GM23338 (cell line): ENCODE measurements around the gene CSPG4. TPM values are rescaled to one million over a fixed set of nuclear protein-coding genes. Genes with fewer than 3 reads are reported as not detected.

ENCODE experiments used
- ATAC-seq: fragments of 200-7000 bp; cut with Tn5 transposase; 3 replicates; pipeline ENCODE4 v1.9.1; 2020
- DNase-seq: peaks from one replicate; pipeline ENCODE4 v3.0.0-alpha.2; 2015; ENCODE audit warnings: low spot score
- H2AFZ ChIP-seq: fragments of 200-600 bp; sonication (generic); 2 replicates; pipeline ENCODE4 v1.8.0; 2016; ENCODE audit warnings: antibody characterized with exemption, mild to moderate bottlenecking, moderate library complexity
- H3F3A ChIP-seq: fragments of 200-600 bp; sonication (generic); replicated peaks from 2 replicates; pipeline ENCODE4 v1.8.0; 2017; ENCODE audit warnings: antibody characterized with exemption, mixed run types, low read depth
- H3K27ac ChIP-seq: fragments of 200-600 bp; sonication (generic); 2 replicates; pipeline ENCODE4 v1.6.1; 2016; ENCODE audit warnings: low read depth
- H3K27me3 ChIP-seq: fragments of 200-600 bp; sonication (generic); 2 replicates; pipeline ENCODE4 v1.8.0; 2016; ENCODE audit warnings: mild to moderate bottlenecking, mixed run types, moderate library complexity; ENCODE audit not compliant: insufficient read depth
- H3K36me3 ChIP-seq: fragments of 200-600 bp; sonication (generic); 2 replicates; pipeline ENCODE4 v1.8.0; 2016; ENCODE audit warnings: mild to moderate bottlenecking; ENCODE audit not compliant: insufficient read depth
- H3K4me1 ChIP-seq: fragments of 200-600 bp; sonication (generic); 2 replicates; pipeline ENCODE4 v1.8.0; 2016; ENCODE audit warnings: mild to moderate bottlenecking, moderate library complexity; ENCODE audit not compliant: insufficient read depth
- H3K4me2 ChIP-seq: fragments of 200-600 bp; sonication (generic); 2 replicates; pipeline ENCODE4 v1.7.1; 2017; ENCODE audit warnings: mixed run types
- H3K4me3 ChIP-seq: fragments of 200-600 bp; sonication (generic); 2 replicates; pipeline ENCODE4 v1.6.1; 2016; ENCODE audit warnings: mixed run types
- H3K79me2 ChIP-seq: fragments of 200-600 bp; sonication (generic); replicated peaks from 2 replicates; pipeline ENCODE4 v1.8.0; 2017; ENCODE audit warnings: mild to moderate bottlenecking; ENCODE audit not compliant: insufficient read depth
- H3K9me2 ChIP-seq: fragments of 200-600 bp; sonication (generic); 2 replicates; pipeline ENCODE4 v1.8.0; 2017; ENCODE audit not compliant: insufficient read depth
- H4K20me1 ChIP-seq: fragments of 200-600 bp; sonication (generic); replicated peaks from 2 replicates; pipeline ENCODE4 v1.8.0; 2017; ENCODE audit warnings: mild to moderate bottlenecking; ENCODE audit not compliant: insufficient read depth
- H3K27ac Mint-ChIP-seq: 2 replicates; pipeline ENCODE4 v1.8.0; 2020; ENCODE audit warnings: inconsistent platforms, mild to moderate bottlenecking, moderate library complexity, mixed read lengths
- H3K27me3 Mint-ChIP-seq: 3 replicates; pipeline ENCODE4 v1.8.0; 2022; ENCODE audit warnings: low read depth, mild to moderate bottlenecking, moderate library complexity, mixed read lengths, inconsistent platforms; ENCODE audit not compliant: insufficient read depth, poor library complexity
- H3K36me3 Mint-ChIP-seq: 3 replicates; pipeline ENCODE4 v1.8.0; 2021; ENCODE audit warnings: low read depth, mild to moderate bottlenecking, inconsistent platforms, moderate library complexity, mixed read lengths
- H3K4me1 Mint-ChIP-seq: 3 replicates; pipeline ENCODE4 v1.8.0; 2020; ENCODE audit warnings: mild to moderate bottlenecking, inconsistent platforms, mixed read lengths
- H3K4me3 Mint-ChIP-seq: 3 replicates; pipeline ENCODE4 v1.8.0; 2021; ENCODE audit warnings: moderate library complexity, mild to moderate bottlenecking, inconsistent platforms, mixed read lengths
- H3K9me3 Mint-ChIP-seq: 3 replicates; pipeline ENCODE4 v1.8.0; 2020; ENCODE audit warnings: moderate library complexity, mild to moderate bottlenecking, inconsistent platforms, mixed read lengths
- CREB1 ChIP-seq: fragments of 250-450 bp; sonication (Bioruptor Pico); IDR thresholded peaks from 2 replicates; pipeline ENCODE4 v1.5.0; 2020; ENCODE audit warnings: low read depth, mild to moderate bottlenecking, moderate library complexity
- CTCF ChIP-seq, 2 experiments: fragments of 200-600 bp in 1 of 2; sonication (generic) in 1 of 2; conservative IDR thresholded peaks; 2 replicates each; pipeline versions ENCODE4 v1.5.1 to v1.6.1; 2016 to 2017; ENCODE audit warnings: antibody characterized with exemption in 2 of 2, low read depth in 2 of 2, mild to moderate bottlenecking in 2 of 2, moderate library complexity in 1 of 2
- ETS1 ChIP-seq: IDR thresholded peaks from 2 replicates; pipeline ENCODE4 v1.6.1; 2016; ENCODE audit warnings: antibody characterized with exemption
- EZH2 ChIP-seq: fragments of 200-600 bp; sonication (generic); IDR thresholded peaks from one replicate; pipeline ENCODE4 v1.8.0; 2017; ENCODE audit warnings: antibody characterized with exemption, mild to moderate bottlenecking, low read depth; ENCODE audit not compliant: unreplicated experiment
- EZH2phosphoT487 ChIP-seq: fragments of 200-600 bp; sonication (generic); IDR thresholded peaks from one replicate; pipeline ENCODE4 v1.8.1; 2018; ENCODE audit warnings: antibody characterized with exemption; ENCODE audit not compliant: unreplicated experiment
- JUNB ChIP-seq: IDR thresholded peaks from one replicate; pipeline ENCODE4 v1.6.1; 2016; ENCODE audit warnings: antibody characterized with exemption; ENCODE audit not compliant: unreplicated experiment
- NANOG ChIP-seq: IDR thresholded peaks from 2 replicates; pipeline ENCODE4 v1.6.1; 2016; ENCODE audit warnings: antibody characterized with exemption, borderline replicate concordance
- POLR2AphosphoS5 ChIP-seq: IDR thresholded peaks from 2 replicates; pipeline ENCODE4 v1.6.1; 2016; ENCODE audit warnings: antibody characterized with exemption, low read depth
- REST ChIP-seq: IDR thresholded peaks from one replicate; pipeline ENCODE4 v1.6.1; 2018; ENCODE audit warnings: antibody characterized with exemption; ENCODE audit not compliant: unreplicated experiment
- STAT1 ChIP-seq: IDR thresholded peaks from one replicate; pipeline ENCODE4 v1.6.1; 2016; ENCODE audit warnings: antibody characterized with exemption; ENCODE audit not compliant: unreplicated experiment
- ZNF114 ChIP-seq: fragments of 250-450 bp; sonication (Bioruptor Pico); IDR thresholded peaks from 2 replicates; pipeline ENCODE4 v1.5.0; 2020; ENCODE audit warnings: mild to moderate bottlenecking, moderate library complexity
- ZNF331 ChIP-seq: fragments of 250-450 bp; sonication (Bioruptor Pico); IDR thresholded peaks from 2 replicates; pipeline ENCODE4 v1.5.0; 2020; ENCODE audit warnings: low read depth, mild to moderate bottlenecking, moderate library complexity
- ZNF462 ChIP-seq: fragments of 250-450 bp; sonication (Bioruptor Pico); IDR thresholded peaks from 2 replicates; pipeline ENCODE4 v1.5.0; 2020; ENCODE audit warnings: mild to moderate bottlenecking, moderate library complexity
- polyA plus RNA-seq: library from polyadenylated mRNA; unstranded; fragments of >200 nt; fragmentation: Nextera tagmentation; extraction: Ambion mirVana; gene quantifications from 2 replicates; pipeline ENCODE4 v1.2.1, GENCODE V29; 2016
- total RNA-seq: library from RNA; depleted of rRNA; stranded (reverse); fragments of >200 nt; shearing (Covaris generic); gene quantifications from 2 replicates; pipeline ENCODE4 v1.2.3, GENCODE V29; 2014

CSPG4 gene
- total and polyA plus RNA-seq, 2 experiments from 2014 or later: 0.27 to 4.0 TPM

- no peak for TF ChIP-seq ZNF114 (CRISPR knock-in tag)
- no peak for TF ChIP-seq JUNB
- no peak for TF ChIP-seq CTCF (conservative IDR thresholded peaks at IDR 0.05; ENCODE audit: low read depth in 2 of 2)
- TF ChIP-seq ZNF331 (CRISPR knock-in tag): no peak
- TF ChIP-seq EZH2: no peak
- TF ChIP-seq ZNF462 (CRISPR knock-in tag): no peak
- TF ChIP-seq POLR2AphosphoS5: no peak
- no peak for TF ChIP-seq EZH2phosphoT487
- TF ChIP-seq REST: no peak
- no peak for TF ChIP-seq NANOG
- TF ChIP-seq CREB1: no peak
- TF ChIP-seq ETS1: no peak
- TF ChIP-seq STAT1: no peak
- Histone ChIP-seq H3K79me2 (no peaks in the 10 kb centered on the region), H3K9me2 (no peaks in the 10 kb centered on the region), H3K27me3 (no peaks in the 10 kb centered on the region), H3K4me3 (no peak overlapping the region), H3K4me2 (no peak overlapping the region), H3K4me1 (no peaks in the 10 kb centered on the region), H3F3A (no peaks in the 10 kb centered on the region), H4K20me1 (no peaks in the 10 kb centered on the region), H3K27ac (no peak overlapping the region), H2AFZ (no peak overlapping the region), H3K36me3 (no peaks in the 10 kb centered on the region)
- H3K36me3 Mint-ChIP-seq: no peaks in the 10 kb centered on the region
- no peak overlapping the region for H3K4me3 Mint-ChIP-seq
- ATAC-seq: no peak
- peaks cover under 1% of the 10 kb centered on the region; the same call in 1 of the 3 replicates for H3K4me1 Mint-ChIP-seq
- H3K27ac Mint-ChIP-seq: no peak overlapping the region
- peaks cover 3% of the 10 kb centered on the region for H3K27me3 Mint-ChIP-seq
- DNase-seq: no peak
- no peaks in the 10 kb centered on the region for H3K9me3 Mint-ChIP-seq
Measured at GRCh38 chr15:75750261-75751050, 37.8 kb upstream of the CSPG4 start.
